Sigmoid colon (tissue), 4 donors: ENCODE data around the gene NCAPD3.

Source experiments
- EP300 ChIP-seq, 4 donors: sonication (generic); formaldehyde crosslinking; IDR thresholded peaks; one replicate each; pipeline ENCODE4 v1.6.1; 2017; ENCODE audit warnings: antibody characterized with exemption in 4 of 4
- POLR2AphosphoS5 ChIP-seq, 4 donors: sonication (generic); formaldehyde crosslinking; IDR thresholded peaks; one replicate each; pipeline ENCODE4 v1.6.1; 2017; ENCODE audit warnings: antibody characterized with exemption in 4 of 4
- TF ChIP-seq, protein P1 (sequence below), 4 experiments: fragments of 450-650 bp in 3 of 4; fragments of 200-600 bp in 1 of 4; IDR thresholded peaks; one replicate each; pipeline ENCODE4 v1.5.1; 2016 to 2019; ENCODE audit warnings: antibody characterized with exemption in 4 of 4, mild to moderate bottlenecking in 3 of 4, moderate library complexity in 2 of 4

DNA sequence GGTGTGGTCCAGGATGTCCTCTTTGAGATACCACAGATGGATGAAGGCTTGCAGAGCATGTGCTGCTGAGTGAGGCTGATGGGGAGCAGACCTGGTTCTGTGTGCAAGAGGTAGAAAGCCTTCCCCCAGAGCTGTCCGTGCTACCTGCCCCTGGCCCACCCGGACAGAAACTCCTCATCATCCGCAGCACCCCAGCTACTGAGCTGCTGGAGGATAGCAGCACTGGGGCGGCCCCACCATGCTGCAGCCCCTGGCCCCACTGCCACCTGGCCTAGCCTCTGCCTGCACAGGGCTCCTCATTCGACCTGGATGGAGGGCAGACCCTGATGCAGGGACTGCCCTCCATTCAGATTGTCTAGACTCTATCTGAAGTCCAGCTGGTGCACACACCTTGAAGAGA is 50.5 kb downstream of the NCAPD3 start:
- TF ChIP-seq EP300 (IDR thresholded peaks at IDR 0.05) (no peak), POLR2AphosphoS5 (IDR thresholded peaks at IDR 0.05) (no peak)
- TF ChIP-seq, protein P1, sequence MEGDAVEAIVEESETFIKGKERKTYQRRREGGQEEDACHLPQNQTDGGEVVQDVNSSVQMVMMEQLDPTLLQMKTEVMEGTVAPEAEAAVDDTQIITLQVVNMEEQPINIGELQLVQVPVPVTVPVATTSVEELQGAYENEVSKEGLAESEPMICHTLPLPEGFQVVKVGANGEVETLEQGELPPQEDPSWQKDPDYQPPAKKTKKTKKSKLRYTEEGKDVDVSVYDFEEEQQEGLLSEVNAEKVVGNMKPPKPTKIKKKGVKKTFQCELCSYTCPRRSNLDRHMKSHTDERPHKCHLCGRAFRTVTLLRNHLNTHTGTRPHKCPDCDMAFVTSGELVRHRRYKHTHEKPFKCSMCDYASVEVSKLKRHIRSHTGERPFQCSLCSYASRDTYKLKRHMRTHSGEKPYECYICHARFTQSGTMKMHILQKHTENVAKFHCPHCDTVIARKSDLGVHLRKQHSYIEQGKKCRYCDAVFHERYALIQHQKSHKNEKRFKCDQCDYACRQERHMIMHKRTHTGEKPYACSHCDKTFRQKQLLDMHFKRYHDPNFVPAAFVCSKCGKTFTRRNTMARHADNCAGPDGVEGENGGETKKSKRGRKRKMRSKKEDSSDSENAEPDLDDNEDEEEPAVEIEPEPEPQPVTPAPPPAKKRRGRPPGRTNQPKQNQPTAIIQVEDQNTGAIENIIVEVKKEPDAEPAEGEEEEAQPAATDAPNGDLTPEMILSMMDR (IDR thresholded peaks at IDR 0.05), result no peak
